Activated CD4-positive, alpha-beta memory T cell treated with anti-CD3 and anti-CD28 coated beads for 36 hours (primary cell): ENCODE data around the gene FAM13A. TPM values are rescaled to one million over a fixed set of nuclear protein-coding genes. Genes with fewer than 3 reads are reported as not detected.
"Not testable (repeated sequence)": the region's sequence is repeated elsewhere in the genome, so short reads cannot be mapped to it uniquely, and the experiment has no call there.

Experiments used
- CTCF ChIA-PET: fragments of 350-600 bp; sonication (Branson Sonifier 250); formaldehyde crosslinking; loops from one replicate; lab custom pipeline; 2021; ENCODE audit warnings: antibody characterized with exemption, inconsistent platforms; lab: Charles Lee
- POLR2A ChIA-PET: fragments of 350-600 bp; sonication (Branson Sonifier 250); formaldehyde crosslinking; loops from one replicate; lab custom pipeline; 2021; ENCODE audit warnings: antibody characterized with exemption; lab: Charles Lee
- DNase-seq: peaks from one replicate; pipeline ENCODE4 v3.0.0-alpha.2; 2020
- H3K27ac Mint-ChIP-seq: one replicate; pipeline ENCODE4 v1.8.0; 2021; ENCODE audit warnings: mixed read lengths
- H3K27me3 Mint-ChIP-seq: one replicate; pipeline ENCODE4 v1.8.0; 2021; ENCODE audit warnings: mixed read lengths
- H3K36me3 Mint-ChIP-seq: one replicate; pipeline ENCODE4 v1.8.0; 2021; ENCODE audit warnings: mixed read lengths
- H3K4me1 Mint-ChIP-seq: one replicate; pipeline ENCODE4 v1.8.0; 2021; ENCODE audit warnings: low read depth, mixed read lengths
- H3K4me3 Mint-ChIP-seq: one replicate; pipeline ENCODE4 v1.8.0; 2021; ENCODE audit warnings: mild to moderate bottlenecking, mixed read lengths
- H3K9me3 Mint-ChIP-seq: one replicate; pipeline ENCODE4 v1.8.0; 2021; ENCODE audit warnings: mixed read lengths
- intact Hi-C: fragments of 100-400 bp; cut with micrococcal nuclease; formaldehyde crosslinking; loops from one replicate; pipeline ENCODE4 v1.15.1; 2023
- total RNA-seq, 2 experiments: library from RNA; stranded (reverse); gene quantifications; one replicate each; pipeline ENCODE4 v1.2.3, GENCODE V29; 2021

FAM13A gene
- total RNA-seq, 2 experiments from 2014 or later: 2.3 to 2.6 TPM

DNA sequence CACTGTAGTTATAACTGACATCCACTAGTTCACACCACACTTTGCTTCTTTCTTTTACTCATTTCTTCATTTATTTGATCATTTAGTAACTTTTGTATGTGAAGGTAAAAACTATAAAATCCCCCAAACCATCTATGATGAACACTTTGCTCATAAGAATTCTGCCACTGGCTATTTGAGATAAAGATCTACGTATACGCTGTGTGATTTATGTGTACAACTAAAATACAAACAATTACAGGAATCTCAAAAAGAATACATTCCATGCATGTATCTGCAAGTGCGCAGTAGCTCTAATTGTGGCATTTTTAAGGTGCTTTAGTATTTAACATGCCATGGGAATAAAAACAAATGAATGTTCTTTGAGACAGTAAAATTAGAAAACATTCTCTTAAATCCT is 202.5 kb downstream of the FAM13A start:
- intact Hi-C loops: no loop called here
- H3K27me3 Mint-ChIP-seq: no peaks in the 10 kb centered on the region
- ChIA-PET POLR2A (no interaction called here), CTCF (no interaction called here)
- no peaks in the 10 kb centered on the region for H3K9me3 Mint-ChIP-seq
- no peak overlapping the region for H3K27ac Mint-ChIP-seq
- H3K4me1 Mint-ChIP-seq: no peaks in the 10 kb centered on the region
- DNase-seq: no peak
- no peak overlapping the region for H3K4me3 Mint-ChIP-seq
- no peaks in the 10 kb centered on the region for H3K36me3 Mint-ChIP-seq

DNA sequence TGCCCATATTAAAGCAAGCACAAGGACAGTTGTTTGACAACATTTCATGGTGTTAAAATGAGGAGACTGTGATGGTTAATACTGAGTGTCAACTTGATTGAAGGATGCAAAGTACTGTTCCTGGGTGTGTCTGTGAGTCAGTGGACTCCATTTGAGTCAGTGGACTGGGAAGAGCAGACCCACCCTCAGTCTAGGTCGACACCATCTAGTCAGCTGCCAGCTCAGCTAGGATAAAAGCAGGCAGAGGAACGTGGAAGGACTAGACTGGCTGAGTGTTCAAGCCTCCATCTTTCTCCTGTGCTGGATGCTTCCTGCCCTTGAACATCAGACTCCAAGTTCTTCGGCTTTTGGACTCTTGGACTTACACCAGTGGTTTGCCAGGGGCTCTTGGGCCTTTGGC is 203.4 kb downstream of the FAM13A start:
- H3K9me3 Mint-ChIP-seq, H3K4me1 Mint-ChIP-seq, H3K4me3 Mint-ChIP-seq, H3K27ac Mint-ChIP-seq, POLR2A ChIA-PET, intact Hi-C loops, H3K36me3 Mint-ChIP-seq, H3K27me3 Mint-ChIP-seq, DNase-seq: not testable (repeated sequence)
- CTCF ChIA-PET: interaction anchor here (0.5 kb wide), 1 partner anchor 270 kb away, joined by 3 read pairs; no protein-coding TSS in a partner anchor

DNA sequence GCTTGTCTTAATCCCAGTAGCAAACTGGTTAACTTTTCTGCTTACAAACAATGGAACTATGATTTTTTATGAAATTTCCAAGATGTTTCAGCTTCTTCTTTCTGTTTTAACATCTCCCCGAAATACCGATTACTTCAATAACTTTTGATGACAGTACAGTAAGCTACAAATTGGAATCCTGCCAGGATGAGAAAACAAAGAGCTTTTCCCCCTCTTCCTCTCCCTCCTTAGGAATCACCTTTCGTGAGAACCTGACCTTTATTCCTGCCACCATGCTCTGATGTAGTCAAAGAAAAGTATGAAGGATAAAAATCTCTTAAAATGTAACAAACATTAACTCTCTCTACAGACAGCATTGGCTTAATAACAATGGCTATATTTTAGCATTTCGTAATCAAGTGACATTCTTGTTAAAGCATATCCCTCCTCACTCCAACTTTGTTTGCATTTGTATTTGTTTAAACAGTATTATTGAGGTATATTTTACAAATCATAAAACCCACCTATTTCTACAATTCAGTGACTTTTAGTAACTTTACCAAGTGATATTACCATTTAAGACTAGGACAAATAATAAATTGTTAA is 210.7 kb downstream of the FAM13A start:
- POLR2A ChIA-PET: no interaction called here
- DNase-seq: no peak
- no peaks in the 10 kb centered on the region for H3K9me3 Mint-ChIP-seq
- no peaks in the 10 kb centered on the region for H3K27me3 Mint-ChIP-seq
- intact Hi-C loops: no loop called here
- CTCF ChIA-PET: no interaction called here
- H3K4me1 Mint-ChIP-seq: no peaks in the 10 kb centered on the region
- no peak overlapping the region for H3K27ac Mint-ChIP-seq
- H3K4me3 Mint-ChIP-seq: no peak overlapping the region
- no peaks in the 10 kb centered on the region for H3K36me3 Mint-ChIP-seq

DNA sequence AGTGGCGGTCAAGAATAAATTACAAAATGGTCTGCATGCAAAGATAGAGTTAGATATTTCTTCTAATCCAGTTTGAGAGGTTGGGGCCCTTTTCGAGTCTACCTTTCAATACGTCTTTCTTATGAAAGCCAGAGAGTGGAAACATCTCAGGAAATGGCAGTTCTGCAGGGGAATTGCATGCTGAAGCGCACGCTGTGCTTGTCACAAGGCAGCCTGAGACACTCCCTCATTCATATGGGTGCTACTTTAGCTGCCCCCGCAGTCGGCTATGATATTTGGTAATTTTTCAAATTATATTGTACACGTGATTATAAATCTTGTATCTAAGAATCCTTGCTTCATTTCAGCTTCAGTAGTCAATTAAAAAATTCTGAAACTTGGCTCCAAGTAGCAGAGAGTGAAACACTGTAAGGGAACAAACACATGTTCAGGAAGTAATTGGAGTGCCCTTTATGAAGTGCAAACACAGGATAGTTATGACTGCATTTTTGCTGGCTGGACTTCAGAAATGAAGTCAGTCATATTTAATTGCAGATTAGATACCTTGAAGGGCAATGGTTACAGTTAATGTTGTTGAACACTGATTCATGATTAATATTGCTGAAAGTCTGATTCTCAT is 213.8 kb downstream of the FAM13A start:
- ChIA-PET POLR2A (no interaction called here), CTCF (interaction anchor here (1.0 kb wide), 1 partner anchor 25 kb away, joined by 4 read pairs; no protein-coding TSS in a partner anchor)
- Mint-ChIP-seq H3K27me3 (no peaks in the 10 kb centered on the region), H3K27ac (no peak overlapping the region), H3K36me3 (no peaks in the 10 kb centered on the region), H3K4me1 (no peaks in the 10 kb centered on the region), H3K4me3 (no peak overlapping the region), H3K9me3 (no peaks in the 10 kb centered on the region)
- DNase-seq: no peak
- intact Hi-C loops: no loop called here

DNA sequence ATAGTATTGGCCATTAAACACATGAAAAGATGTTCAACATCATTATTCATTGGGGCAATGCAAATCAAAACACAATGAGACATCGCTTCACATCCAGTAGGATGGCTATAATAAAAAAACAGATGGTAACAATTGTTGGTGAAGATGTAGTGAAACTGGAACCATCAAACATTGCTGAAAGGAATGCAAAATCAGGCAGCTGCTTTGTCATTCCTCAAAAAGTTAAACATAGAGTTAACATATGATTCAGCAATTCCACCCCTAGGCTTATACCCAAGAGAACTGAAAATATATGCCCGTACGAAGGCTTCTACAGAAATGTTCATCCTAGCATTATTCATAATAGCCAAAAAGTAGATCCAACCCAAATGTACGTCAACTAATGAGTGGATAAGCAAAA is 215.3 kb downstream of the FAM13A start:
- ChIA-PET CTCF (interaction anchor here (0.7 kb wide), 1 partner anchor 870 kb away, joined by 3 read pairs; no protein-coding TSS in a partner anchor), POLR2A (no interaction called here)
- DNase-seq: no peak
- H3K27me3 Mint-ChIP-seq: no peaks in the 10 kb centered on the region
- H3K4me3 Mint-ChIP-seq: no peak overlapping the region
- H3K9me3 Mint-ChIP-seq: no peaks in the 10 kb centered on the region
- intact Hi-C loops: no loop called here
- no peaks in the 10 kb centered on the region for H3K36me3 Mint-ChIP-seq
- no peak overlapping the region for H3K27ac Mint-ChIP-seq
- H3K4me1 Mint-ChIP-seq: no peaks in the 10 kb centered on the region

DNA sequence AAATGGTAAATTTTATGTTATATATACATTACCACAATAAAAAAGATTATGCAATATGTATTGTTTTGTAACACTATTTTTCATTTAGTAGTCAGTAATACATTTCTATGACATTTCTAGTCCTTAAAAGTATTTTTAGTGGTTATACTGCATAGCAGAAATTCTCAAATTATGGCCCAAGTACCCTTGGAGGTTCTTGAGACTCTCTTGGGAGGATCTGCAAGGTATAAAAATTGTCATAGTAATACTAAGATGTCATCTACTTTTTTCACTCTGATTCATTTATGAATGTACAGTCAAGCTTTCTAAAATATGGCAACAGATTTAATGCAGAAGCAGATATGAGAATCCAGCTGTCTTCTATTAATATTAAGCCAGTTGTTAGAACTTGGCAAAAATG is 220.8 kb downstream of the FAM13A start:
- no peak overlapping the region for H3K27ac Mint-ChIP-seq
- intact Hi-C loops: no loop called here
- no peaks in the 10 kb centered on the region for H3K4me1 Mint-ChIP-seq
- H3K27me3 Mint-ChIP-seq: no peaks in the 10 kb centered on the region
- H3K9me3 Mint-ChIP-seq: no peaks in the 10 kb centered on the region
- no peak overlapping the region for H3K4me3 Mint-ChIP-seq
- H3K36me3 Mint-ChIP-seq: no peaks in the 10 kb centered on the region
- ChIA-PET CTCF (no interaction called here), POLR2A (no interaction called here)
- DNase-seq: no peak

DNA sequence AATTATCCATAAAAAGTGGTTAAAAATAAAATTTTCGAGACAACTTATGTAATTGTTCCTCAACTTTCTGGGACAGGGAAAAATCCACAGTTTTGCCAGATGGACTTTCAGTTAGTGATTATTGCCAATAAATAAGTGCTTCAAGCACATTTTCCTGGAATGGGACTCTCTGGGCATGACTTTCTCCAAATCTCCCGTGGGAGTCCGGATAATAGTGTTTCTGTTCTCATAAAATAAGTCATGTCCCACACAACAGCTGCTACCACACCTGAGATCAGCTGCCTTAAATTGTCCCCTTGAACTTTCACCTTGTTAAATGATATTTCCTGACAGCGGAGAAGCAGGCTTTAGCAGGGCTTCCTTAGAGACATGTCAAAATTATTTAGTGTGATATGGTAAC is 226.0 kb downstream of the FAM13A start:
- no peak for DNase-seq
- CTCF ChIA-PET: no interaction called here
- Mint-ChIP-seq H3K4me3 (no peak overlapping the region), H3K9me3 (no peaks in the 10 kb centered on the region), H3K4me1 (no peaks in the 10 kb centered on the region), H3K36me3 (no peaks in the 10 kb centered on the region), H3K27me3 (no peaks in the 10 kb centered on the region), H3K27ac (no peak overlapping the region)
- intact Hi-C loops: no loop called here
- POLR2A ChIA-PET: no interaction called here

DNA sequence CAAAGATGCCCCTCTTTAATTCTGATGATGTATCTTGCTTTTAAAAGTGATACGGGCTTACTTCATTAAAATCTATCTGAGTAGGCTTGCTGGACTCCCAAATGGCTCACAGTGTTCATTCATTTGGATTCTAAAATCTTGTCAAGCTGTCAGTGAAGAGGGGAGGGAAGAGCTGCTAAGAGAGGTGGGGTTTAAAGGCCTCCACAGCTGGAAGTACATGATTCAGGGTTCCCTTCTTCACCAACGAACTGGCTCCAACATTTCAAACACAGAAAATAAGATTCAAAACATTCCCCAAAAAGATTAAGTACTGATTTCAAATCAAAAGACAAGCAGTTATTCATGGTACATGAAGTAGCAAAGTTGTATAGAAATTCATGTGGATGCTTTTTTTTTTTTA is 226.4 kb downstream of the FAM13A start:
- Mint-ChIP-seq H3K4me3 (no peak overlapping the region), H3K36me3 (no peaks in the 10 kb centered on the region), H3K27me3 (no peaks in the 10 kb centered on the region), H3K4me1 (no peaks in the 10 kb centered on the region), H3K9me3 (no peaks in the 10 kb centered on the region), H3K27ac (no peak overlapping the region)
- ChIA-PET POLR2A (no interaction called here), CTCF (no interaction called here)
- intact Hi-C loops: no loop called here
- no peak for DNase-seq

DNA sequence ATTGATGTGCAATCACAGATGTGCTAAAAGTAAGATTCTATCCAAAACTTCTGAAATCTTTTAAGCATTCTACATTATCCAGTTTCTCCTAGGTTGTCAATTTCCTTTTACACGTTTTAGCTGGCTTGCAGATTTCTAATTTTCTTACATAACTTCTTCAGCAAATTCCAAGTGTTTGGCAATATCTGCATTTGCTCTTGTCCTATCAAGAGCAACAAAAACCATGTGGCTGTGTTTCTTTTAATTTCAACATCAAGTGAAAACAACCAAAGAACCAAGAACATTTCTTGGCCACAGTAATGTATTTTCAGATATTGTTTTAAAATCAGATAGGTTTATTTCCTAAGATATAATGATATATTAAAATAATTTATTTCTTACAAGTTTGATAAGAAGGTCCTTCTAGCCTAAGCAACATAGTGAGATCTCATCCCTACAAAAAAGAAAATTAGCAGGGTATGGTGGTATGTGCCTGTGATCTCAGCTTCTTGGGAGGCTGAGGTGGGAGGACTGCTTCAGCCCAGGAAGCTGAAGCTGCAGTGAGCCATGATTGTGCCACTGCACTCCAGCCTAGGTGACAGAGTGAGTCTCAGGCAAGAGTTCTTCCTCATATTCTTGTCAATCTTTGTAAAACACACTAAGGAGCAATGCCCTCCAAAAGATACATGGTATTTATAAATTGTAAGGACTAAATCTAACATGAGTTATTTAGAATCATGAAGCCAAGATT is 228.0 kb downstream of the FAM13A start:
- no peak for DNase-seq
- Mint-ChIP-seq H3K4me1 (no peaks in the 10 kb centered on the region), H3K9me3 (no peaks in the 10 kb centered on the region), H3K4me3 (no peak overlapping the region), H3K27ac (no peak overlapping the region), H3K27me3 (no peaks in the 10 kb centered on the region), H3K36me3 (no peaks in the 10 kb centered on the region)
- intact Hi-C loops: loop anchor here (10.0 kb wide), 1 partner anchor 396 kb away; no protein-coding TSS in a partner anchor
- ChIA-PET POLR2A (no interaction called here), CTCF (interaction anchor here (1.5 kb wide), 1 partner anchor 10 kb away, joined by 4 read pairs; no protein-coding TSS in a partner anchor)

DNA sequence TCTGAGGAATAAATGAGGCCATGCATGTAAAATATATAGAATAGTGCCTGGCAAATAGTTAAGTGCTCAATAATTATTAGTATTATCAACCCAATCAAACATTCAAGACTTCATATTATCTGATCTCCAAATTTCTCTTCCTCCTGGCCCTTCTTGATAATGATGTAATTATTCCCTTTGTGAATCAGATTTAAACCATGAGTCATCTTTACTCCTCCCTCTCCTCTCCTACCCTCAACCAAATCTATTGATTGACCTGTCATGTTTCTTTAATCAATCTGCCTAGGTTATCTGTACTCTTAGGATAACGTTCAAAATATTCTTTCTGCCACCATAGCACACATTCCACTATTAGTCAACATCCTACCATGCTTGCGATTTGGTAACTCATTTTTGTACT is 229.5 kb downstream of the FAM13A start:
- DNase-seq: no peak
- intact Hi-C loops: loop anchor here (10.0 kb wide), 1 partner anchor 397 kb away; no protein-coding TSS in a partner anchor
- H3K9me3 Mint-ChIP-seq: no peaks in the 10 kb centered on the region
- H3K27ac Mint-ChIP-seq: no peak overlapping the region
- H3K4me3 Mint-ChIP-seq: no peak overlapping the region
- CTCF ChIA-PET: interaction anchor here (1.5 kb wide), 1 partner anchor 8 kb away, joined by 4 read pairs; no protein-coding TSS in a partner anchor
- no peaks in the 10 kb centered on the region for H3K27me3 Mint-ChIP-seq
- POLR2A ChIA-PET: no interaction called here
- no peaks in the 10 kb centered on the region for H3K36me3 Mint-ChIP-seq
- peaks cover 10% of the 10 kb centered on the region for H3K4me1 Mint-ChIP-seq

DNA sequence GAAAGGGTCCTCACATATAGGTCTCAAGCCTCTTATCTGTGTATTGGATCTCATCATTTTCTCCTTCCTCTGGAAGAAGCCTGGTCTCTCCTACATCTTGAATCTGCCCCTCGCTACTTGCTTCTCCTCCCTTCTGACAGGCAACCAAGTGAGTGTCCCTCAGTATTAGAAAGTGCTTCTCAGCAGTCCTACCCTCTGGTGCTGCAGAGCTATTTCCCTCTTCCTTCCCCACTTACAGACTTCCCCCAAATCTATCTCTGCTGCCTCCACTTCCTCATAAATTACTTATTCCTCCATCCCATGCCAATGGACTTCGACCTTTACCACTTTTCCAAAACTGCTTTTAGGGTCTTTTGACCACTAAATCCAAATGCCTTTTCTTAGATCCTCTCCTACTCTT is 230.2 kb downstream of the FAM13A start:
- DNase-seq: no peak
- intact Hi-C loops: loop anchor here (10.0 kb wide), 1 partner anchor 398 kb away; no protein-coding TSS in a partner anchor
- Mint-ChIP-seq H3K27ac (no peak overlapping the region), H3K4me1 (peaks cover 14% of the 10 kb centered on the region), H3K9me3 (no peaks in the 10 kb centered on the region), H3K4me3 (no peak overlapping the region), H3K27me3 (no peaks in the 10 kb centered on the region), H3K36me3 (no peaks in the 10 kb centered on the region)
- POLR2A ChIA-PET: no interaction called here
- CTCF ChIA-PET: no interaction called here

DNA sequence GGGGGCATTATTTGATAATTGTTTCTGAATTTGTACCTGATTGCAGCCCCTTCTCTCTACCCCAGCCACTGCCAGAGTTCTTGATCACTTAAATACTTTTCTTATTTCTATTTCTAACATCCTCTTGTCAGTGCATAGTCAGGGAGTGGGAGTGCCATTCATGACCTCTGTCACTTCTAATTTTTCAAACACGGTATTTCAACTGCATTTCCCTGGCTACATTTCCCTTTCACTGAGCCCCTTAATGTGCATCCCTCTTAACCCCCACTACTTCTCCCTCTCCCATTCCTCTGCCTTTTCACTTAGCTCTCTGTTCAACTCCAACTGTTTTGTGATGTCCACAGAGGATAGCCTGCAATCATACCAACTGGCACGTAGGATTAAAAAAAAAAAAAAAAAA is 231.1 kb downstream of the FAM13A start:
- Mint-ChIP-seq H3K9me3 (no peaks in the 10 kb centered on the region), H3K36me3 (no peaks in the 10 kb centered on the region), H3K27me3 (no peaks in the 10 kb centered on the region), H3K27ac (no peak overlapping the region), H3K4me1 (peaks cover 17% of the 10 kb centered on the region), H3K4me3 (no peak overlapping the region)
- POLR2A ChIA-PET: no interaction called here
- intact Hi-C loops: loop anchor here (10.0 kb wide), 1 partner anchor 399 kb away; no protein-coding TSS in a partner anchor
- DNase-seq: no peak
- CTCF ChIA-PET: interaction anchor here (1.2 kb wide), 1 partner anchor 198 kb away, joined by 4 read pairs; no protein-coding TSS in a partner anchor
